Fibroblast of villous mesenchyme (primary cell): Measurements from ENCODE around the gene P4HB. TPM values are rescaled to one million over a fixed set of nuclear protein-coding genes. Genes with fewer than 3 reads are reported as not detected.
A peak's percentile ranks its signal among the peaks of the same experiment; 100 is the strongest.

ENCODE experiments used
- DNase-seq: peaks from one replicate; pipeline ENCODE4 v3.0.0-alpha.2; 2010; ENCODE audit warnings: low read depth
- H3K4me3 ChIP-seq: 2 replicates; pipeline ENCODE4 v1.5.1; 2011; ENCODE audit warnings: low read depth, mild to moderate bottlenecking, low read length
- total RNA-seq: library from RNA; depleted of rRNA; stranded (reverse); fragments of >200 nt; gene quantifications from 2 replicates; pipeline ENCODE4 v1.2.3, GENCODE V29; 2012
- TF ChIP-seq, protein P1 (sequence below): IDR thresholded peaks from 2 replicates; pipeline ENCODE4 v1.5.1; 2012; ENCODE audit warnings: low read depth, mild to moderate bottlenecking, low read length; ENCODE audit not compliant: insufficient read depth

The P4HB gene
- total RNA-seq, 1 donor, result 735 TPM

DNA sequence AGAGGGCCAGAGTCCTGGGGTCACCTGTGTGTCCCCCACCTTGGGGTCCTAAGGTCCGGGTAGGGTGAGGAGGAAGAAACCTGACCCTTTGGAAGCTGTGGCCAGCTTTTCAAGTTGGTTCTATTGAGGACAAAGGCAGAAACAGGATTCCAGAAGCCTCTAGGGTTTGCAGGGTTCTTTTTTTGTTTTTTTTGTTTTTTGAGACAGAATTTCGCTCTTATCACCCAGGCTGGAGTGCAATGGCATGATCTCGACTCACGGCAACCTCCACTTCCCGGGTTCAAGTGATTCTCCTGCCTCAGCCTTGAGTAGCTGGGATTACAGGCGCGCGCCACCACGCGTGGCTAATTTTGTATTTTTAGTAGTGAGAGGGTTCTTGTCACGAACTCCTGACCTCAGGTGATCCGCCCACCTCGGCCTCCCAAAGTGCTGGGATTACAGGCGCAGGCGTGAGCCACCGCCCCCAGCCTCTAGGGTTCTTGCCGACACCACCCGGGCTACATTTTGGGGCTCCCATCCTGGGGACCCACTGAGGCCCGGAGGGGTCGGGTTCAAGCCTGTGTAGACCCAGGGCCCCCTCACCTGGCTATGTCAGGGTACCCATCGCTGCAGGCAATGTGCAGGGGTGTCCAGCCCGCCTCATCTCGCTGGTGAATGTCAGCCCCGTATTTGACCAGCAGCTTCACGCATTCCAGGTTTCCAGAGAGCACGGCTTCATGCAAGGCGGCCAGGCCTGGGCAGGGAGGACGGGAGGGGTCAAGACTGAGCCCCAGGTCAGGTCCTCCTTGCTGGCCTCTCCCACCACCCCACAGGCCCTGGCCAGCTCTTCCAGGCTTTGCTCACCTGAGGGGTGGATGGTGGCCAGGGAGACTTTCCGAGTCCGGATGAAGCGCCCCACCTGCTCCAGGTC lies 26.2 kb downstream of the P4HB start:
- H3K4me3 ChIP-seq, result peak overlapping the region; percentile 79
- DNase-seq, result no peak
- TF ChIP-seq, protein P1, sequence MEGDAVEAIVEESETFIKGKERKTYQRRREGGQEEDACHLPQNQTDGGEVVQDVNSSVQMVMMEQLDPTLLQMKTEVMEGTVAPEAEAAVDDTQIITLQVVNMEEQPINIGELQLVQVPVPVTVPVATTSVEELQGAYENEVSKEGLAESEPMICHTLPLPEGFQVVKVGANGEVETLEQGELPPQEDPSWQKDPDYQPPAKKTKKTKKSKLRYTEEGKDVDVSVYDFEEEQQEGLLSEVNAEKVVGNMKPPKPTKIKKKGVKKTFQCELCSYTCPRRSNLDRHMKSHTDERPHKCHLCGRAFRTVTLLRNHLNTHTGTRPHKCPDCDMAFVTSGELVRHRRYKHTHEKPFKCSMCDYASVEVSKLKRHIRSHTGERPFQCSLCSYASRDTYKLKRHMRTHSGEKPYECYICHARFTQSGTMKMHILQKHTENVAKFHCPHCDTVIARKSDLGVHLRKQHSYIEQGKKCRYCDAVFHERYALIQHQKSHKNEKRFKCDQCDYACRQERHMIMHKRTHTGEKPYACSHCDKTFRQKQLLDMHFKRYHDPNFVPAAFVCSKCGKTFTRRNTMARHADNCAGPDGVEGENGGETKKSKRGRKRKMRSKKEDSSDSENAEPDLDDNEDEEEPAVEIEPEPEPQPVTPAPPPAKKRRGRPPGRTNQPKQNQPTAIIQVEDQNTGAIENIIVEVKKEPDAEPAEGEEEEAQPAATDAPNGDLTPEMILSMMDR, result no peak

DNA sequence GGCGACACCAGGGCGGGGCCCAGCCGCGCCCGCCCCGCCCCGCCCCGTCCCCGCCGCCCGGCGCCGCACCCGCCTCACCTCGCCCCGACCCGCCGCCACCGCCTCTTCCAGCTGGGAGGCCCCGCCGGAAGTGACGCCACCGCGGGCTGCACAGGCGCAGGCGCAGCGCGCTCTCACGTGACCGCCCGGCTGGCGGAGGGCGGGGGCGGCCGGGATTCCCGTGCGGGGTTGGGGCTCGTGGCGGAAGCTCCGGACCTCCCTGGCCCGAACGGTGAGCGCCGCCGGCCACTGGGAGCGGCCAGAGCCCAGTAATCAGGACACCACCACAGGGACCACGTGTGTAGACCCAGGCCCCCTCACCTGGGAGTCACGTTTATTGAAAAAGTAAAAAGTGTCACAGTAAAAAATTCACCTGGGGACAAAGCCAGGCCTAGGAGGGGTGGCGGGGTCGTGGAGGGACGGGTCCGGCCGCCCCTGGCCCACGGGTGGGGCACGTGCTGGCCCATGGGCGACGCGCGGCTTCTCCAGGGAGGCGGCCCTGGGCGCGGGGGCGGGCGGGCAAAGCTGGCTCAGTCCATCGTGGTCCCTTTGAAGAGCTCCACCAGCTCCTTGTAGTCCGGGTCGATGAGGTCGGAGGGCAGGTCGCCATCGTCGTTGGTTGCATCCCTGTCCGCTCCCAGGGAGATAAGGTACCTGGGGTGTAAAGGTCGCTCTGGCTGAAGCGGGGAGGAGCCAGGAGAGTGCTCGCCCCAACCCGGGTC lies 27.0 kb downstream of the P4HB start, which contains the start of gene MCRIP1:
TSS of gene MCRIP1 (minus strand) at position 132 of the 761 bp plus-strand sequence. CDS start 8,785 bp downstream, outside the sequence.
- TF ChIP-seq, protein P1, result no peak
- H3K4me3 ChIP-seq, result peak within 1 kb of the TSS; percentile 79

DNA sequence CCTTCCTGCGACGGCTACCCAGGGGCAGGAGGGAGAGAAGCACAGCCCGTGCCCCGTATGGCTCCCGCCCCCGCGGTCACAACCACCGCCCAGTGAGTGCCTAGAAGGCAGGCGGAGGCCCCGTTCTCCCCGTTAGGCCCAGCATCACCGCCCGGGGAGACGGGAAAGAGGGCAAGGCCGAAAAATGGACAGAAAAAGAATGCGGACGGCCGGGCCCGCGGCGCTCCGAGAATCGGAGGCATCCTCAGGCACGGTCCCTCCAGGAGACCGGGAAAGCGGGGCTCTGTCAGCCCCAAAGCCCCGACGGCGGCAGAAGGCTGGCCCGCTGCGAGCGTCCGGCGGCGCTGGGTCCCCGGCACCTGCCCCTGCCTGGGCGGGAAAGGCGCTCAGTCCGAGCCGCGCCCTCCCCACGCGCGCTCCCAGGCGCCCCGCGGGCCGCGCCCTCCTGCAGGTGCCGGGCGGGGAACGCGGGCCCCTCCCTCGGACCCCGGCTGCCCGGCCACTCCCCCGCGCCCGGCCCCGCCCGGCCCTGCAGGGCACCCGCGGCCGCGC lies 27.7 kb downstream of the P4HB start:
- peak overlapping the region; percentile 74 for H3K4me3 ChIP-seq
- peak; percentile 27 for DNase-seq
- TF ChIP-seq, protein P1, result no peak

More for the DNA sequence above, 27.0 kb downstream of the P4HB start, which contains the start of gene MCRIP1:
- DNase-seq, result peak; percentile 95

DNA sequence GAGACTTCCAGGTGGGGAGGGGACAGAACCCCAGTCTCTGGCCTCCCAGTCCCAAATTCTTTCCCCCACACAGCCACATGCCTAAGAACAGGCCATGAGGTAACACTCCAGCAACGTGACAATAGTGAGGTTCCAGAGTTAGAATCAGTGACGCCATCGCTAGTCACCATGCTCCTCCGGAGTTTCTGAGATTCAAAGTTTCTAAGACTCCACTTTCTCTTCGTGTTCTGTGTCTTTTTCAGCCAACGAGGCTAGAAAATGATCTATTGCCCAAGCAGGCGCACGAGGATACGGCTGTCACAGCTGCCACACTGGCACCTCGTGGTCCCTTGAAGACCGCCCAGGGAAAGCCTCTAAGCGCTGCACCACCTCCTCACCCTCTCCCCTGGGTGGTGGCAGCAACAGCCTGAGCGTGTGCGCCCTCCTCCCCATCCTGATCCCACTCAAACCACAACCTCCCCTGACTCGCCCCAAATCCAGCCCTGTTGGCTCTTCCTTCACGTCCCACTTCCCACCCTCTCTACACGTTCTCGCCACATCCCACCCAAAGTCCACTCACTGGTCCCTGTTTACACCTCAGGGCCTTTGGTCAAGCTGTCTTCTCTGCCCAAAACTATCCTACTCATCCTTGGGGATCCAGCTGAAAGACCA lies 28.3 kb downstream of the P4HB start:
- H3K4me3 ChIP-seq, result peak overlapping the region; percentile 74
- DNase-seq, result peak; percentile 49
- TF ChIP-seq, protein P1, result no peak

DNA sequence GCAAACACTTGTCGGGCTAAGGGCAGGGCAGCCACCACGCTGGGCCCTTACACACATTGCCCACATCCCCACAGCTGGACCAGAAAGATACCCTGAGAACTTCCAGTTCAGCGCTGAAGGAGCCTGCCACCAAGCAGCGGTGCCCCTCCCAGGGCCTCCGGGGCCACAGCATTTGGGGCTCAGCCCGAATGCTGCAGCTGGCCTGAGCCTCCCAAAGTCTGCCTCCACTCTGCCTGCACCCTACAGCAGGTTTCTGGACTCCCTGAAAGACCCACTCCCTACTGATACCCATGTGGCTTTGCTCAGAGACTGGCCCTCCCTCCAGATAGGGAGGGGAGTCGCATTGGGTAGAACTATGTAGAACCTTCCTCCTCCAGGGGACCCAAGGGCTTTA lies 28.8 kb downstream of the P4HB start:
- no peak for DNase-seq
- TF ChIP-seq, protein P1, result no peak
- H3K4me3 ChIP-seq, result peak overlapping the region; percentile 74

DNA sequence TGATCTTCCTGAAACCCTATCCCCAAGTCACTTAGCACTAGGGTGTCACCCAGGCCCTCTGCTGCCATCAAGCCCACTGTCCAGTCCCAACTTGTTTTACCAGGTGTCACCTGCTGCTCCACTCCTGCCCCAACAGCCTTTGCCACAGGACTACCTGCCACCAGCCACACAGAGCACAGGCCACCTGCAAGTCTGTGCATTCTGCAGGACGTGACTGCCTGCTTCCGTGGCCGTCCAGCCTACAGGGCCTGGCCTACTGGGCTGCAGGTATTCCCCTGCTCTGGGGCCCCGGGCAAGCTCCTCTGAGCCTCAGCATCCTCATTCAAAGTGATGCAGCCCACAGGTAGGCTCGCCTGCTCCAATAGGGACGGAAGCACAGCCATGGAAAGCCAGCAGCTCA lies 30.5 kb downstream of the P4HB start:
- no peak for DNase-seq
- H3K4me3 ChIP-seq, result no peak overlapping the region
- TF ChIP-seq, protein P1, result no peak
